CD14-positive monocyte (primary cell): ENCODE results near the gene ANTXRL. TPM values are rescaled to one million over a fixed set of nuclear protein-coding genes. Genes with fewer than 3 reads are reported as not detected.
"Not testable (repeated sequence)": the region's sequence is repeated elsewhere in the genome, so short reads cannot be mapped to it uniquely, and the experiment has no call there.

Source experiments
- DNase-seq, 3 donors: peaks; one replicate each; pipeline ENCODE4 v3.0.0-alpha.2; 2011 to 2022
- H2AFZ ChIP-seq: 2 replicates; pipeline ENCODE4 v1.6.0; 2012; ENCODE audit warnings: mild to moderate bottlenecking, low read depth, low read length, inconsistent platforms; ENCODE audit not compliant: insufficient read depth, poor library complexity, severe bottlenecking
- H3K27ac ChIP-seq, 2 donors: 1 replicate in 1 of 2; 2 replicates in 1 of 2; pipeline ENCODE4 v1.5.1; 2012 to 2013; ENCODE audit warnings: low read length in 2 of 2, control low read depth in 1 of 2, inconsistent platforms in 1 of 2, low read depth in 1 of 2, mild to moderate bottlenecking in 1 of 2
- H3K27me3 ChIP-seq, 2 donors: one replicate each; pipeline versions ENCODE4 v1.6.0 to v1.6.1; 2011 to 2013; ENCODE audit warnings: low read length in 2 of 2; ENCODE audit not compliant: control insufficient read depth in 2 of 2, insufficient read depth in 2 of 2
- H3K36me3 ChIP-seq, 2 donors: replicated peaks in 1 of 2; 1 replicate in 1 of 2; 2 replicates in 1 of 2; pipeline versions ENCODE4 v1.5.1 to v1.6.1; 2012 to 2013; ENCODE audit warnings: low read length in 2 of 2, control low read depth in 1 of 2, inconsistent platforms in 1 of 2, mild to moderate bottlenecking in 1 of 2; ENCODE audit not compliant: insufficient read depth in 2 of 2, control insufficient read depth in 1 of 2
- H3K4me1 ChIP-seq, 2 donors: 1 replicate in 1 of 2; 2 replicates in 1 of 2; pipeline versions ENCODE4 v1.5.1 to v1.6.1; 2012 to 2013; ENCODE audit warnings: low read length in 2 of 2, control low read depth in 1 of 2, inconsistent platforms in 1 of 2, mild to moderate bottlenecking in 1 of 2, moderate library complexity in 1 of 2; ENCODE audit not compliant: insufficient read depth in 2 of 2, control insufficient read depth in 1 of 2
- H3K4me2 ChIP-seq: replicated peaks from 2 replicates; pipeline ENCODE3; 2012; ENCODE audit warnings: low read length, moderate library complexity, mild to moderate bottlenecking; ENCODE audit not compliant: poor library complexity, severe bottlenecking; ENCODE audit errors: extremely low read depth
- H3K4me3 ChIP-seq, 3 experiments: fragments of 200-600 bp in 1 of 3; sonication (generic) in 1 of 3; replicated peaks in 1 of 3; 1 replicate in 2 of 3; 2 replicates in 1 of 3; pipeline ENCODE4 v1.5.1; 2011 to 2013; ENCODE audit warnings: low read length in 3 of 3, mild to moderate bottlenecking in 3 of 3, control low read depth in 2 of 3, low read depth in 2 of 3, inconsistent platforms in 1 of 3, moderate library complexity in 1 of 3
- H3K79me2 ChIP-seq: 2 replicates; pipeline ENCODE4 v1.6.0; 2012; ENCODE audit warnings: mild to moderate bottlenecking, control low read depth, inconsistent platforms, low read length, moderate library complexity; ENCODE audit not compliant: insufficient read depth
- H3K9ac ChIP-seq: 2 replicates; pipeline ENCODE4 v1.6.0; 2017; ENCODE audit warnings: low read length, mild to moderate bottlenecking; ENCODE audit not compliant: insufficient read depth, poor library complexity, severe bottlenecking
- H3K9me3 ChIP-seq, 2 donors: replicated peaks in 1 of 2; 1 replicate in 1 of 2; 2 replicates in 1 of 2; pipeline versions ENCODE4 v1.5.1 to v1.6.1; 2012 to 2013; ENCODE audit warnings: low read length in 2 of 2, control low read depth in 1 of 2; ENCODE audit not compliant: control insufficient read depth in 1 of 2, insufficient read depth in 1 of 2
- H4K20me1 ChIP-seq: 2 replicates; pipeline ENCODE4 v1.6.0; 2012; ENCODE audit warnings: mild to moderate bottlenecking, low read length, control low read depth, moderate library complexity; ENCODE audit not compliant: insufficient read depth
- H3K27ac Mint-ChIP-seq, 7 donors: one replicate each; pipeline ENCODE4 v1.8.0; 2020; ENCODE audit warnings: mild to moderate bottlenecking in 7 of 7, mixed read lengths in 7 of 7, moderate library complexity in 6 of 7, inconsistent platforms in 2 of 7
- H3K27me3 Mint-ChIP-seq, 3 donors: one replicate each; pipeline ENCODE4 v1.8.0; 2021 to 2022; ENCODE audit warnings: low read depth in 3 of 3, mild to moderate bottlenecking in 3 of 3, mixed read lengths in 3 of 3, moderate library complexity in 3 of 3, inconsistent platforms in 1 of 3
- H3K36me3 Mint-ChIP-seq, 2 donors: one replicate each; pipeline ENCODE4 v1.8.0; 2020; ENCODE audit warnings: mixed read lengths in 2 of 2, inconsistent platforms in 1 of 2, mild to moderate bottlenecking in 1 of 2
- H3K4me1 Mint-ChIP-seq: one replicate; pipeline ENCODE4 v1.8.0; 2020; ENCODE audit warnings: mild to moderate bottlenecking, mixed read lengths
- H3K4me3 Mint-ChIP-seq, 2 donors: one replicate each; pipeline ENCODE4 v1.8.0; 2020; ENCODE audit warnings: mild to moderate bottlenecking in 2 of 2, mixed read lengths in 2 of 2, moderate library complexity in 1 of 2
- H3K9me3 Mint-ChIP-seq, 7 donors: one replicate each; pipeline ENCODE4 v1.8.0; 2020 to 2022; ENCODE audit warnings: mixed read lengths in 7 of 7, mild to moderate bottlenecking in 6 of 7, moderate library complexity in 6 of 7, inconsistent platforms in 2 of 7
- WGBS: methylation state at CpG from one replicate; pipeline ENCODE4 v1.1.5; 2013; ENCODE audit warnings: missing lambda C conversion rate; ENCODE audit not compliant: insufficient coverage; 5-methylcytosine and 5-hydroxymethylcytosine counted together
- intact Hi-C, 2 donors: fragments of 100-400 bp; cut with micrococcal nuclease; formaldehyde crosslinking; loops; one replicate each; pipeline versions ENCODE4 v1.15.0 to v1.15.1; 2023
- polyA plus RNA-seq, 3 donors: library from polyadenylated mRNA; depleted of rRNA in 1 of 3; unstranded in 2 of 3; stranded (reverse) in 1 of 3; fragments of 300-500 nt in 2 of 3; fragments of >200 nt in 1 of 3; fragmentation: Illumina TruSeq in 2 of 3; gene quantifications; 1 replicate in 2 of 3; 2 replicates in 1 of 3; pipeline ENCODE4 v1.2.3, GENCODE V29; 2012 to 2021
- TF ChIP-seq, protein P1 (sequence below): fragments of 200-600 bp; IDR thresholded peaks from one replicate; pipeline ENCODE4 v1.8.0; 2022; ENCODE audit warnings: antibody characterized with exemption, mild to moderate bottlenecking

The ANTXRL gene
- polyA plus RNA-seq, 3 donors, result not detected

DNA sequence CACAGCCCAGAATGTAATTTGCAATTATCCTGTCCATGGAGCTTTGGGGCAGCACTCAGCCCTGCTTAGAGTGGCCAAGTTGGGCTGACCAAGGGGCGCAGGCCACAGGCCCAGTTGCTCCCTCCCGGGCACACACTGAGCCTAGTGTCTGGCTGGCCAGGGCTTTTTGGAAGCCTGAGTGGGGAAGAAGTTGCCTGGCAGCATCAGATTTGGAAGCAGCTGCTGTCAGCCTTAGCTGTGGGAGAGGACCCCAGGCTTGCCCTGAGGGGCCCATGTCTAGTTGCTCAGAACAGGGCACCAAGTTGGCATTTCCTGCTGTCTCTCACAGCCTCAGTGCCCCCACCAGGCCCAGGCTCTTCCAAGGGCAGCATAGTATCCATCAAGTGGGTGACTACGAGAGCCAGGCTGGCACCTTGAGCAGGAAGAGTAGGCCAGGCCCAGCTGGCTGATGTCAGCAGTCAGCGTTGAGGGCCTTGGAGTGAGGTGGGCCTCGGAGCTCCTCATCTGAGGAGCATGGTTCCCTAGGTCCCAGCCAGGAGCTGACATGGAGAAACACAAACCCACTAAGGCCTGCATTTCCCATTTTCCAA is 14.4 kb downstream of the ANTXRL start:
- H2AFZ ChIP-seq, result no peak overlapping the region
- H3K4me2 ChIP-seq, result no peak overlapping the region
- TF ChIP-seq, protein P1, sequence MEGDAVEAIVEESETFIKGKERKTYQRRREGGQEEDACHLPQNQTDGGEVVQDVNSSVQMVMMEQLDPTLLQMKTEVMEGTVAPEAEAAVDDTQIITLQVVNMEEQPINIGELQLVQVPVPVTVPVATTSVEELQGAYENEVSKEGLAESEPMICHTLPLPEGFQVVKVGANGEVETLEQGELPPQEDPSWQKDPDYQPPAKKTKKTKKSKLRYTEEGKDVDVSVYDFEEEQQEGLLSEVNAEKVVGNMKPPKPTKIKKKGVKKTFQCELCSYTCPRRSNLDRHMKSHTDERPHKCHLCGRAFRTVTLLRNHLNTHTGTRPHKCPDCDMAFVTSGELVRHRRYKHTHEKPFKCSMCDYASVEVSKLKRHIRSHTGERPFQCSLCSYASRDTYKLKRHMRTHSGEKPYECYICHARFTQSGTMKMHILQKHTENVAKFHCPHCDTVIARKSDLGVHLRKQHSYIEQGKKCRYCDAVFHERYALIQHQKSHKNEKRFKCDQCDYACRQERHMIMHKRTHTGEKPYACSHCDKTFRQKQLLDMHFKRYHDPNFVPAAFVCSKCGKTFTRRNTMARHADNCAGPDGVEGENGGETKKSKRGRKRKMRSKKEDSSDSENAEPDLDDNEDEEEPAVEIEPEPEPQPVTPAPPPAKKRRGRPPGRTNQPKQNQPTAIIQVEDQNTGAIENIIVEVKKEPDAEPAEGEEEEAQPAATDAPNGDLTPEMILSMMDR, result no peak
- intact Hi-C loops, result no loop called here
- Mint-ChIP-seq H3K27me3 (peaks cover 0 to 4% (median 0%) of the 10 kb centered on the region in 3 donors), H3K9me3 (peaks cover 0 to 2% (median 0%) of the 10 kb centered on the region in 7 donors), H3K4me1 (peaks cover 19% of the 10 kb centered on the region), H3K36me3 (no peaks in the 10 kb centered on the region), H3K27ac (no peak overlapping the region), H3K4me3 (no peak overlapping the region)
- DNase-seq, result no peak
- no peaks in the 10 kb centered on the region for H3K9me3 ChIP-seq
- H3K27me3 ChIP-seq, result no peaks in the 10 kb centered on the region
- H3K36me3 ChIP-seq, result no peaks in the 10 kb centered on the region
- H3K27ac ChIP-seq, result no peak overlapping the region
- WGBS, result 100% methylated on average over 4 of the region's 5 CpGs
- H3K4me1 ChIP-seq, result peaks cover 19 to 22% of the 10 kb centered on the region in 2 donors
- no peak overlapping the region for H3K4me3 ChIP-seq
- H3K79me2 ChIP-seq, result no peaks in the 10 kb centered on the region
- no peaks in the 10 kb centered on the region for H4K20me1 ChIP-seq
- H3K9ac ChIP-seq, result no peak overlapping the region

GRCh38 chr10:46301721-46302479 is 15.1 kb downstream of the ANTXRL start:
- no peak for DNase-seq
- H3K27ac Mint-ChIP-seq, result no peak overlapping the region
- intact Hi-C loops, result no loop called here
- Histone ChIP-seq H3K9me3 (no peaks in the 10 kb centered on the region), H3K4me3 (no peak overlapping the region), H3K4me1 (peaks cover 19 to 22% of the 10 kb centered on the region in 2 donors), H4K20me1 (no peaks in the 10 kb centered on the region), H3K27ac (no peak overlapping the region), H3K9ac (no peak overlapping the region), H2AFZ (no peak overlapping the region), H3K36me3 (no peaks in the 10 kb centered on the region), H3K79me2 (no peaks in the 10 kb centered on the region), H3K4me2 (no peak overlapping the region), H3K27me3 (no peaks in the 10 kb centered on the region)
- H3K9me3 Mint-ChIP-seq, result peaks cover 0 to 2% (median 0%) of the 10 kb centered on the region in 7 donors
- no peaks in the 10 kb centered on the region for H3K36me3 Mint-ChIP-seq
- no peak overlapping the region for H3K4me3 Mint-ChIP-seq
- TF ChIP-seq, protein P1, result no peak
- H3K4me1 Mint-ChIP-seq, result peaks cover 19% of the 10 kb centered on the region
- peaks cover 0 to 4% (median 0%) of the 10 kb centered on the region in 3 donors for H3K27me3 Mint-ChIP-seq
- 78% methylated on average over 12 of the region's 13 CpGs for WGBS

DNA sequence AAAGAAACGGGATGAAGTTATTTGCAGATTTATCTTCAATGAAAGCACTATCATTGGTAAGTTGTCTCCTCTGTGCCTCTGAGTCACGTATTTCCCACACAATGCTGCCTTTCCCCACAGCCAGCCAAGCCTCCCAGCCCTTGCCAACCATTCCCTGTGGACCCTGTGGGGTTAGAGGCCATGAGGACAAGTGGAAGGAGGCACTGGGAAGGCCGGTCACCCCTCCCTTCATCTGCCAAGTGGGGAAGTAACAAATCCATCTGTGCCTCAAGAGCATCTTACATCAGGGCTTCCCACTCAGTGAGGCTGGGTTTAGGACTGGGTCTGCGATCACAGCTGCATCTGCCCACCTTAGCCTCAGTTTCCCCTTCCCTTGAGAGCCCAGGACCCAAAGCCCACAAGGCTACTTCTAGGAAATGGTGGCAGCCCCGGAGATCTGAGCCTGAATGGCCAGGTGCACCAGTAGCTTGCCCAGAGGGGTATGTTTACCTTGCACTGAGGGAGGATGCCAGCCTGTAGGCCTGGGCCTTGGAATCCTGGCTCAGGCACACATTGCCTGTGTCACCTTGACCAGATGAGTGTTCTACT is 16.1 kb downstream of the ANTXRL start:
- H3K27ac ChIP-seq, H3K4me3 ChIP-seq, H2AFZ ChIP-seq, H3K79me2 ChIP-seq, H3K9me3 ChIP-seq, H3K27ac Mint-ChIP-seq, DNase-seq, H3K9me3 Mint-ChIP-seq, H4K20me1 ChIP-seq, H3K36me3 ChIP-seq, H3K27me3 ChIP-seq, intact Hi-C loops, H3K9ac ChIP-seq, H3K4me3 Mint-ChIP-seq, H3K36me3 Mint-ChIP-seq, H3K4me2 ChIP-seq, H3K27me3 Mint-ChIP-seq: not testable (repeated sequence)
- WGBS, result 95% methylated on average over 3 of the region's 5 CpGs
- H3K4me1 Mint-ChIP-seq, result peaks cover 19% of the 10 kb centered on the region
- peaks cover 19 to 22% of the 10 kb centered on the region in 2 donors for H3K4me1 ChIP-seq
